Measurements from ENCODE around the gene SMARCC1.

The SMARCC1 gene

GRCh38 chr3:47604145-47604544 lies 177.5 kb downstream of the SMARCC1 start:
- H3K9ac ChIP-seq (ENCODE audit: low read length), result no peak overlapping the region
- H3K4me3 ChIP-seq (ENCODE audit: low read length), result no peak overlapping the region
- no peak for TF ChIP-seq CTCF (IDR thresholded peaks at IDR 0.05; ENCODE audit: low read depth, low read length)
- TF ChIP-seq EZH2phosphoT487 (IDR thresholded peaks at IDR 0.05; ENCODE audit: low read depth), result no peak
- no peak overlapping the region for H2AFZ ChIP-seq (ENCODE audit: low read depth, low read length)
- no peak overlapping the region for H3K4me2 ChIP-seq (ENCODE audit: low read length)
- no peaks in the 10 kb centered on the region for H4K20me1 ChIP-seq (ENCODE audit: insufficient read depth, low read length)
- H3K4me1 ChIP-seq (ENCODE audit: low read length), result no peaks in the 10 kb centered on the region
- H3K36me3 ChIP-seq (replicated peaks; ENCODE audit: low read depth, low read length), result peaks cover 56% of the 10 kb centered on the region
- no peaks in the 10 kb centered on the region for H3K9me3 ChIP-seq (ENCODE audit: insufficient read depth, low read length)
- H3K79me2 ChIP-seq (ENCODE audit: low read length), result peaks cover 26% of the 10 kb centered on the region; the same call in 1 of the 2 replicates
- H3K27ac ChIP-seq (ENCODE audit: low read length), result no peak overlapping the region
- H3K27me3 ChIP-seq (ENCODE audit: low read depth, low read length), result no peaks in the 10 kb centered on the region

GRCh38 chr3:47603332-47603731 lies 178.4 kb downstream of the SMARCC1 start:
- Histone ChIP-seq H3K36me3 (replicated peaks; ENCODE audit: low read depth, low read length) (peaks cover 53% of the 10 kb centered on the region), H3K79me2 (ENCODE audit: low read length) (peaks cover 26% of the 10 kb centered on the region; the same call in 1 of the 2 replicates), H4K20me1 (ENCODE audit: insufficient read depth, low read length) (no peaks in the 10 kb centered on the region), H3K27me3 (ENCODE audit: low read depth, low read length) (no peaks in the 10 kb centered on the region), H3K4me2 (ENCODE audit: low read length) (no peak overlapping the region), H3K9me3 (ENCODE audit: insufficient read depth, low read length) (no peaks in the 10 kb centered on the region), H3K9ac (ENCODE audit: low read length) (no peak overlapping the region), H3K4me1 (ENCODE audit: low read length) (no peaks in the 10 kb centered on the region), H3K4me3 (ENCODE audit: low read length) (no peak overlapping the region), H2AFZ (ENCODE audit: low read depth, low read length) (no peak overlapping the region), H3K27ac (ENCODE audit: low read length) (no peak overlapping the region)
- TF ChIP-seq CTCF (IDR thresholded peaks at IDR 0.05; ENCODE audit: low read depth, low read length) (no peak), EZH2phosphoT487 (IDR thresholded peaks at IDR 0.05; ENCODE audit: low read depth) (no peak)

GRCh38 chr3:47601281-47601680 lies 180.4 kb downstream of the SMARCC1 start:
- Histone ChIP-seq H3K9ac (ENCODE audit: low read length) (no peak overlapping the region), H3K27me3 (ENCODE audit: low read depth, low read length) (no peaks in the 10 kb centered on the region), H3K36me3 (replicated peaks; ENCODE audit: low read depth, low read length) (peaks cover 52% of the 10 kb centered on the region), H3K4me2 (ENCODE audit: low read length) (no peak overlapping the region), H3K9me3 (ENCODE audit: insufficient read depth, low read length) (no peaks in the 10 kb centered on the region), H4K20me1 (ENCODE audit: insufficient read depth, low read length) (no peaks in the 10 kb centered on the region), H3K4me1 (ENCODE audit: low read length) (no peaks in the 10 kb centered on the region), H3K4me3 (ENCODE audit: low read length) (no peak overlapping the region), H3K79me2 (ENCODE audit: low read length) (peaks cover 25% of the 10 kb centered on the region; the same call in 1 of the 2 replicates), H3K27ac (ENCODE audit: low read length) (no peak overlapping the region), H2AFZ (ENCODE audit: low read depth, low read length) (no peak overlapping the region)
- TF ChIP-seq CTCF (IDR thresholded peaks at IDR 0.05; ENCODE audit: low read depth, low read length), result no peak
- TF ChIP-seq EZH2phosphoT487 (IDR thresholded peaks at IDR 0.05; ENCODE audit: low read depth), result no peak

- TF ChIP-seq CTCF (IDR thresholded peaks at IDR 0.05; ENCODE audit: low read depth, low read length) (no peak), EZH2phosphoT487 (IDR thresholded peaks at IDR 0.05; ENCODE audit: low read depth) (no peak)
- no peak overlapping the region for H3K4me3 ChIP-seq (ENCODE audit: low read length)
- H3K9ac ChIP-seq (ENCODE audit: low read length), result no peak overlapping the region
- no peaks in the 10 kb centered on the region for H3K4me1 ChIP-seq (ENCODE audit: low read length)
- H3K27me3 ChIP-seq (ENCODE audit: low read depth, low read length), result no peaks in the 10 kb centered on the region
- H2AFZ ChIP-seq (ENCODE audit: low read depth, low read length), result no peak overlapping the region
- no peaks in the 10 kb centered on the region for H3K9me3 ChIP-seq (ENCODE audit: insufficient read depth, low read length)
- peaks cover 56% of the 10 kb centered on the region for H3K36me3 ChIP-seq (replicated peaks; ENCODE audit: low read depth, low read length)
- no peak overlapping the region for H3K27ac ChIP-seq (ENCODE audit: low read length)
- no peak overlapping the region for H3K4me2 ChIP-seq (ENCODE audit: low read length)
- 0 out of 2 replicates have a peak, but pooled peaks cover 3% of the 10 kb centered on the region for H4K20me1 ChIP-seq (ENCODE audit: insufficient read depth, low read length)
- H3K79me2 ChIP-seq (ENCODE audit: low read length), result peaks cover 4% of the 10 kb centered on the region; the same call in 1 of the 2 replicates
These were observed 186.9 kb downstream of the SMARCC1 start for GRCh38 chr3:47594792-47595191.

Measured in OCI-LY3 (cell line).